GM19240 (cell line): ENCODE measurements around the gene FRMD4B.
"Not testable (repeated sequence)": the region's sequence is repeated elsewhere in the genome, so short reads cannot be mapped to it uniquely, and the experiment has no call there.

Source experiments
- DNase-seq: peaks from one replicate; pipeline ENCODE4 v3.0.0; 2011; ENCODE audit warnings: low spot score; ENCODE audit not compliant: insufficient read length

FRMD4B gene

GRCh38 chr3:69283913-69284611, 101.8 kb downstream of the FRMD4B start:
- DNase-seq = no peak

GRCh38 chr3:69283496-69283895, 102.4 kb downstream of the FRMD4B start:
- no peak for DNase-seq

GRCh38 chr3:69282181-69282580, 103.7 kb downstream of the FRMD4B start:
- no peak for DNase-seq

- DNase-seq = not testable (repeated sequence)
These were observed 108.5 kb downstream of the FRMD4B start for GRCh38 chr3:69277403-69277802.

- no peak for DNase-seq
These were observed 109.0 kb downstream of the FRMD4B start for GRCh38 chr3:69276884-69277283.

GRCh38 chr3:69276191-69276590, 109.7 kb downstream of the FRMD4B start:
- not testable (repeated sequence) for DNase-seq

- no peak for DNase-seq
These were observed 112.0 kb downstream of the FRMD4B start for GRCh38 chr3:69273896-69274295.

GRCh38 chr3:69272556-69272955, 113.3 kb downstream of the FRMD4B start:
- no peak for DNase-seq

GRCh38 chr3:69271098-69271497, 114.8 kb downstream of the FRMD4B start:
- no peak for DNase-seq

- DNase-seq = no peak
These were observed 119.3 kb downstream of the FRMD4B start for GRCh38 chr3:69266585-69266984.

- DNase-seq = not testable (repeated sequence)
These were observed 119.8 kb downstream of the FRMD4B start for GRCh38 chr3:69266071-69266470.

GRCh38 chr3:69260843-69261405, 125.0 kb downstream of the FRMD4B start:
- DNase-seq = not testable (repeated sequence)

- DNase-seq = no peak
These were observed 125.6 kb downstream of the FRMD4B start for GRCh38 chr3:69260216-69260787.

- no peak for DNase-seq
These were observed 126.8 kb downstream of the FRMD4B start for GRCh38 chr3:69259125-69259524.

GRCh38 chr3:69255928-69256327, 130.0 kb downstream of the FRMD4B start:
- DNase-seq = no peak

GRCh38 chr3:69254351-69254750, 131.5 kb downstream of the FRMD4B start:
- no peak for DNase-seq

- no peak for DNase-seq
These were observed 133.3 kb downstream of the FRMD4B start for GRCh38 chr3:69252631-69253030.

GRCh38 chr3:69252141-69252540, 133.7 kb downstream of the FRMD4B start:
- no peak for DNase-seq

- no peak for DNase-seq
These were observed 134.6 kb downstream of the FRMD4B start for GRCh38 chr3:69251078-69251805.

- no peak for DNase-seq
These were observed 135.9 kb downstream of the FRMD4B start for GRCh38 chr3:69250014-69250413.

GRCh38 chr3:69249001-69249400, 136.9 kb downstream of the FRMD4B start:
- DNase-seq = no peak

GRCh38 chr3:69248436-69248835, 137.5 kb downstream of the FRMD4B start:
- DNase-seq = no peak
